HEK293T (cell line): Measurements from ENCODE around the gene CALHM5.

ENCODE experiments used
- CTCF ChIA-PET: fragments of 350-600 bp; formaldehyde crosslinking; extraction: SDS; loops from one replicate; lab custom pipeline; 2021; ENCODE audit warnings: antibody characterized with exemption, inconsistent platforms; lab: Yijun Ruan, JAX
- POLR2A ChIA-PET: fragments of 350-600 bp; formaldehyde crosslinking; extraction: SDS; loops from one replicate; lab custom pipeline; 2020; ENCODE audit warnings: antibody characterized with exemption, inconsistent platforms; lab: Yijun Ruan, JAX
- DNase-seq: peaks from one replicate; pipeline ENCODE4 v3.0.0; 2012; ENCODE audit warnings: mixed read lengths; ENCODE audit errors: extremely low spot score
- ARNT ChIP-seq: fragments of 450-650 bp; IDR thresholded peaks from 2 replicates; pipeline ENCODE4 v1.6.1; 2017; ENCODE audit warnings: mild to moderate bottlenecking
- BHLHE40 ChIP-seq: fragments of 450-650 bp; IDR thresholded peaks from 2 replicates; pipeline ENCODE4 v1.6.1; 2016; ENCODE audit warnings: mild to moderate bottlenecking, moderate library complexity, borderline replicate concordance
- CTBP1 ChIP-seq: fragments of 450-650 bp; IDR thresholded peaks from 2 replicates; pipeline ENCODE4 v1.6.1; 2016; ENCODE audit warnings: borderline replicate concordance
- ELF4 ChIP-seq: fragments of 450-650 bp; IDR thresholded peaks from 2 replicates; pipeline ENCODE4 v1.6.1; 2017; ENCODE audit warnings: antibody characterized with exemption
- FOXA1 ChIP-seq: fragments of 450-650 bp; IDR thresholded peaks from 2 replicates; pipeline ENCODE4 v1.6.1; 2016; ENCODE audit warnings: mild to moderate bottlenecking
- FOXK2 ChIP-seq: fragments of 450-650 bp; IDR thresholded peaks from 2 replicates; pipeline ENCODE4 v1.6.1; 2016; ENCODE audit warnings: mild to moderate bottlenecking
- FOXM1 ChIP-seq: fragments of 450-650 bp; IDR thresholded peaks from 2 replicates; pipeline ENCODE4 v1.6.1; 2017; ENCODE audit warnings: mild to moderate bottlenecking, borderline replicate concordance
- HDGF ChIP-seq: fragments of 450-650 bp; IDR thresholded peaks from 2 replicates; pipeline ENCODE4 v1.6.1; 2017; ENCODE audit warnings: antibody characterized with exemption, borderline replicate concordance
- L3MBTL2 ChIP-seq: fragments of 450-650 bp; conservative IDR thresholded peaks from 2 replicates; pipeline ENCODE4 v1.6.1; 2016; ENCODE audit warnings: mild to moderate bottlenecking
- LEF1 ChIP-seq: fragments of 450-650 bp; IDR thresholded peaks from 2 replicates; pipeline ENCODE4 v1.6.1; 2017; ENCODE audit warnings: mild to moderate bottlenecking, borderline replicate concordance
- NFRKB ChIP-seq: fragments of 450-650 bp; IDR thresholded peaks from 2 replicates; pipeline ENCODE4 v1.6.1; 2016; ENCODE audit warnings: mild to moderate bottlenecking, moderate library complexity
- PKNOX1 ChIP-seq: fragments of 450-650 bp; IDR thresholded peaks from 2 replicates; pipeline ENCODE4 v1.6.1; 2016
- SP1 ChIP-seq: fragments of 450-650 bp; IDR thresholded peaks from 2 replicates; pipeline ENCODE4 v1.6.1; 2017
- SUZ12 ChIP-seq: fragments of 450-650 bp; IDR thresholded peaks from 2 replicates; pipeline ENCODE4 v1.6.1; 2016; ENCODE audit warnings: mild to moderate bottlenecking
- TARDBP ChIP-seq: fragments of 450-650 bp; IDR thresholded peaks from 2 replicates; pipeline ENCODE4 v1.6.1; 2016
- ZNF384 ChIP-seq: fragments of 450-650 bp; IDR thresholded peaks from 2 replicates; pipeline ENCODE4 v1.6.1; 2016

Gene CALHM5

GRCh38 chr6:116563830-116564229 lies 52.4 kb downstream of the CALHM5 start:
- DNase-seq = no peak
- TF ChIP-seq BHLHE40 (no peak), ZNF384 (no peak), ELF4 (no peak), L3MBTL2 (no peak), FOXA1 (no peak), SP1 (no peak), FOXM1 (no peak), HDGF (no peak), SUZ12 (no peak), TARDBP (no peak)
- ChIA-PET CTCF (interaction anchor here (0.5 to 0.7 kb wide), 3 partner anchors 31 to 276 kb away, joined by 3 to 4 read pairs (median 3); no protein-coding TSS in a partner anchor), POLR2A (interaction anchor here (1.3 to 1.9 kb wide), 3 partner anchors 7 to 284 kb away, joined by 3 to 6 read pairs (median 5); partner anchors contain the start of genes RWDD1 and TSPYL1)

- CTCF ChIA-PET = interaction anchor here (0.5 to 0.7 kb wide), 2 partner anchors 31 to 276 kb away, joined by 3 to 4 read pairs; no protein-coding TSS in a partner anchor
- no peak for DNase-seq
- TF ChIP-seq FOXA1 (no peak), ZNF384 (no peak), FOXK2 (no peak), BHLHE40 (no peak), CTBP1 (no peak), HDGF (no peak), SUZ12 (no peak), ELF4 (no peak), L3MBTL2 (no peak), TARDBP (no peak), NFRKB (no peak), PKNOX1 (no peak)
- POLR2A ChIA-PET = interaction anchor here (1.3 to 1.9 kb wide), 2 partner anchors 46 to 284 kb away, joined by 3 to 6 read pairs; partner anchors contain the start of gene TSPYL1
Observed at GRCh38 chr6:116564311-116564710, 52.9 kb downstream of the CALHM5 start.

GRCh38 chr6:116564921-116565872 lies 53.8 kb downstream of the CALHM5 start:
- POLR2A ChIA-PET = interaction anchor here (0.6 kb wide), 1 partner anchor 272 kb away, joined by 3 read pairs; no protein-coding TSS in a partner anchor
- no peak for DNase-seq
- TF ChIP-seq ARNT (no peak), L3MBTL2 (no peak), ZNF384 (no peak), SUZ12 (no peak), CTBP1 (no peak), FOXM1 (no peak), HDGF (no peak), ELF4 (no peak), PKNOX1 (no peak), FOXK2 (no peak), FOXA1 (no peak), LEF1 (no peak), SP1 (no peak), BHLHE40 (no peak)
- CTCF ChIA-PET = interaction anchor here (0.9 kb wide), 1 partner anchor 297 kb away, joined by 3 read pairs; no protein-coding TSS in a partner anchor

GRCh38 chr6:116568111-116568510 lies 56.7 kb downstream of the CALHM5 start:
- ChIA-PET POLR2A (no interaction called here), CTCF (no interaction called here)
- TF ChIP-seq NFRKB (no peak), L3MBTL2 (no peak), HDGF (no peak), SP1 (no peak), FOXM1 (no peak), ELF4 (no peak), PKNOX1 (no peak), FOXK2 (no peak), BHLHE40 (no peak), FOXA1 (no peak), ZNF384 (no peak), SUZ12 (no peak), LEF1 (no peak), TARDBP (no peak), CTBP1 (no peak), ARNT (no peak)
- DNase-seq = no peak
